Ecto neural progenitor cell (in vitro differentiated cells): Measurements from ENCODE around the gene ABCC1.
"Not testable (repeated sequence)": the region's sequence is repeated elsewhere in the genome, so short reads cannot be mapped to it uniquely, and the experiment has no call there.

Experiments
- DNase-seq: peaks from one replicate; pipeline ENCODE4 v3.0.0-alpha.2; 2018; ENCODE audit warnings: low spot score

The ABCC1 gene

DNA sequence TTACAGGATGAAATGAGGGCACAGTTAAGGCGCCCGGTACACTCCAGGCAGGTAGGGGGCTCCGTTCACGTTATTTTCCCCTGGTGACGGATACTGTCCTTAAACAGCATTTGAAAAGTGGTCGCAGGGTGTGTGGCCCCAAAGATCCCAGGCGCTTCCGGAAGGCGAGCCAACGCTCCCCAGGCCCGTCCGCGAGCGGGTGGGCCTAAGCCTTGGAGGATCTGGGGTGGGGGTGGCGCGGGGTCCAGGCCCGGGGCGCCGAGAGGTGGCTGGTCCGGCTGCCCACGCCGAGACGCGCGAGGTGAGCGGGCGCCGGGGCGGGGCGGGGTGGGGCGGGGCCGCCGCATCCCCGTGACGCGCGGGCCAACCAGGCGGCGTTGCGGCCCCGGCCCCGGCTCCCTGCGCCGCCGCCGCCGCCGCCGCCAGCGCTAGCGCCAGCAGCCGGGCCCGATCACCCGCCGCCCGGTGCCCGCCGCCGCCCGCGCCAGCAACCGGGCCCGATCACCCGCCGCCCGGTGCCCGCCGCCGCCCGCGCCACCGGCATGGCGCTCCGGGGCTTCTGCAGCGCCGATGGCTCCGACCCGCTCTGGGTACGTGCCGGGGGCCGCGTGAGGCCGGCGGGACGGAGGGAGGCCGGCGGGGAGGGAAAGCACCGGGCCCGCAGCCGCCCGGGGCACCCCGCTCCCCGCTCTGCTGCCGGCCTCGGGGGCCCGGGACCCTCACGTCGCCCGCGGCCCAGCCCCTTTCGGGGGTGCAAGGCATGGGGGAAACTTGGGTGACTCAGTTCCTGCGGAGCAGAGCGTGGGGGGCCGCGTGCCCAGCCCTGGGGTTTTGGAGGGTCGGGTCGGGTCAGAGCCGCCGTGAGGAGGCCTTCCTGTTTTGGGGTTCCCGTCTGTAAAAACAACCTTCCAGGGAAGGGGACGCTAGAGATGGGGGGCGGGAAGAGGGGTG, at the start of gene ABCC1:
ABCC1 (plus strand) TSS at position 407 of the 951 bp plus-strand sequence; CDS start at position 543, 136 bp downstream.
- DNase-seq: peak; percentile 66

GRCh38 chr16:15900357-15900756, 49.1 kb upstream of the ABCC1 start:
- no peak for DNase-seq

- no peak for DNase-seq
Observed at GRCh38 chr16:15900901-15901500, 48.4 kb upstream of the ABCC1 start.

DNA sequence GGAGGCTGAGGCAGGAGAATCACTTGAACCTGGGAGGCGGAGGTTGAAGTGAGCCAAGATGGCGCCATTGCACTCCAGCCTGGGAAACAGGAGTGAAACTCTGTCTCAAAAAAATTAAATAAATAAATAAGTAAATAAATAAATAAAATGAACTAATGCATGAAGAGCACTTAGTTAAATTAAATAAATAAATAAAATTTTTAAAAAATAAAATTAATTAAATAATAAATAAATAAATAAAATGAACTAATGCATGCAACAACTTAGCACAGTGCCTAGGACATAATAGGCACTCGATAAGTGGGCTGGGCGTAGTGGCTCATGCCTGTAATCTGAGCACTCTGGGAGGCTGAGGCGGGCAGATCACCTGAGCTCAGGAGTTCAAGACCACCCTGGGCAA, 45.5 kb upstream of the ABCC1 start:
- DNase-seq: no peak

GRCh38 chr16:15906439-15906838, 43.0 kb upstream of the ABCC1 start:
- no peak for DNase-seq

- DNase-seq: peak; percentile 68
Observed at GRCh38 chr16:15907863-15908478, 41.4 kb upstream of the ABCC1 start.

DNA sequence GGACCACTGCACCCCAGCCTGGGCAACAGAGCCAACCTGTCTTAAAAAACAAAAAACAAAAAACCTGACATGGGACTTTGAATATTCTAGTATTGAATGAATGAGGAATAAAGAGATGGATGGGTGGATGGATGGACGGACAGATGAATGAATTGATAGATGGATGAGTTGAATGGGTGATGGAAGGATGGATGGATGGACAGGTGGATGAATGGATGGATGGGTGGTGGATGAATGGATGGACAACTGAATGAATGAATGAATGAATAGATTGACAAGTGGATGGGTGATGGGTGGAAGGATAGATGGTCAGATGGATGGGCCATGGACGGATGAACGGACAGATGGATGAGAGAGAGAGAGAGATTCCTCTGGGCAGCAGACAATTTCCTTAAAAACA, 38.2 kb upstream of the ABCC1 start:
- no peak for DNase-seq

- DNase-seq: no peak
Observed at GRCh38 chr16:15913046-15913698, 36.2 kb upstream of the ABCC1 start.

DNA sequence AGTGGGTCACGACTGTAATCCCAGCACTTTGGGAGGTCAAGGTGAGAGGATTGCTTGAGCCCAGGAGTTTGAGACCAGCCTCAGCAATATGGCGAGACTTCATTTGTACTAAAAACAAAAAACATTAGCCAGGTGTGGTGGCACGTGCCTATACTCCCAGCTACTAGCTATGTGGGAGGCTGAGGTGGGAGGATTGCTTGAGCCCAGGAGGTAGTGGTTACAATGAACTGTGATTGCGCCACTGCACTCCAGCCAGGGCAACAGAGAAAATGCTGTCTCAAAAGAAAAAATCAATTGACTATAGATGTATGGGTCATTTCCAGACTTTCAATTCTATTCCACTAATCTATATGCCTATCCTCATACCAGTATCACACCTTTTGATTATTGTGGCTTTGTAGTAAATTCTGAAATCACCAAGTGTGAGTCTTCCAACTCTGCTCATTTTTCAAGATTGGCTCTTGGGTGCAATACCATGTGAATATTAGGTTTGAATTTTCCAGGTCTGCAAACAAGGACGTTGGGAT, 33.8 kb upstream of the ABCC1 start:
- DNase-seq: no peak

- no peak for DNase-seq
Observed at GRCh38 chr16:15916323-15916722, 33.1 kb upstream of the ABCC1 start.

DNA sequence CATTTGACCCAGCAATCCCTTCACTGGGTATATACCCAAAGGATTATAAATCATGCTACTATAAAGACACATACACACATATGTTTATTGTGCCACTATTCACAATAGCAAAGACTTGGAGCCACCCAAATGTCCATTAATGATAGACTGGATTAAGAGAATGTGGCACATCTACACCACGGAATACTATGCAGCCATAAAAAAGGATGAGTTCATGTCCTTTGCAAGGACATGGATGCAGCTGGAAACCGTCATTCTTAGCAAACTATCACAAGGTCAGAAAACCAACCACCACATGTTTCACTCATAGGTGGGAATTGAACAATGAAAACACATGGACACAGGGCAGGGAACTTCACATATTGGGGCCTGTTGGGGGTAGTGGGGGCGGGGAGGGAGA, 31.1 kb upstream of the ABCC1 start:
- not testable (repeated sequence) for DNase-seq

DNA sequence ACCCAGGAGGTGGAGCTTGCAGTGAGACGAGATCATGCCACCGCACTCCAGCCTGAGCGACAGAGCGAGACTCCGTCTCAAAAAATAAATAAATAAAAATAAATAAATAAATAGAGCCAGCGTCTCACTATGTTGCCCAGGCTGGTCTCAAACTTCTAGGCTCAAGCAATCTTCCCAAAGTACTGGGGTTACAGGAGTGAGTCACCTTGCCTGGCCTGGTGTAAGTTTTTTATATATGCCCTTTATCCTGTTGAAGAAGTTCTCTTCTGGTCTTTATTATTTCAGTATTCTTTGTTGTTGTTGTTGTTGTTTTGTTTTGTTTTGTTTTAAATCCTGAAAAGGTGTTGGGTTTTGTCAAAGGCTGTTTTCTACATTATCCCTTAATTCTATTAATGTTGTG, 30.1 kb upstream of the ABCC1 start:
- DNase-seq: no peak

GRCh38 chr16:15924996-15925395, 24.4 kb upstream of the ABCC1 start:
- no peak for DNase-seq

DNA sequence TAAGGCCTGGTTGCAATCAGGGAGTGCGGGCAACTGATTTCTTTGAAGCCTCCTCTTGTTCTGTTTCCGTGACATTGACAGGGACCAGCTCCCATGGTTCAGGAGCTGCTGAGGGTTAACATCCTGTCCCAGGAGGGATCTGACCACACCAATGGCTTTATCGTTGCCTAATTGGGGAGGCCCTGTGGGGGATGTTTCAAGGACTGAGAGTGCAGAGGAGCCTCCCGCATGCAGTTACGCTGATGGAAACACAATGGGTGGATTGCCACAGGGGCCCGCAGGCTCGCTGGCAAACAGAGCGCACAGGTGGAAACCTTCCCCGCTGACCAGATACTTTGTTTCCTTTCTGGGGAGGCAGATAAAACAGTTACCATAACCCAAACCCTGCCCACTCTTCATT, 23.8 kb upstream of the ABCC1 start:
- DNase-seq: no peak

DNA sequence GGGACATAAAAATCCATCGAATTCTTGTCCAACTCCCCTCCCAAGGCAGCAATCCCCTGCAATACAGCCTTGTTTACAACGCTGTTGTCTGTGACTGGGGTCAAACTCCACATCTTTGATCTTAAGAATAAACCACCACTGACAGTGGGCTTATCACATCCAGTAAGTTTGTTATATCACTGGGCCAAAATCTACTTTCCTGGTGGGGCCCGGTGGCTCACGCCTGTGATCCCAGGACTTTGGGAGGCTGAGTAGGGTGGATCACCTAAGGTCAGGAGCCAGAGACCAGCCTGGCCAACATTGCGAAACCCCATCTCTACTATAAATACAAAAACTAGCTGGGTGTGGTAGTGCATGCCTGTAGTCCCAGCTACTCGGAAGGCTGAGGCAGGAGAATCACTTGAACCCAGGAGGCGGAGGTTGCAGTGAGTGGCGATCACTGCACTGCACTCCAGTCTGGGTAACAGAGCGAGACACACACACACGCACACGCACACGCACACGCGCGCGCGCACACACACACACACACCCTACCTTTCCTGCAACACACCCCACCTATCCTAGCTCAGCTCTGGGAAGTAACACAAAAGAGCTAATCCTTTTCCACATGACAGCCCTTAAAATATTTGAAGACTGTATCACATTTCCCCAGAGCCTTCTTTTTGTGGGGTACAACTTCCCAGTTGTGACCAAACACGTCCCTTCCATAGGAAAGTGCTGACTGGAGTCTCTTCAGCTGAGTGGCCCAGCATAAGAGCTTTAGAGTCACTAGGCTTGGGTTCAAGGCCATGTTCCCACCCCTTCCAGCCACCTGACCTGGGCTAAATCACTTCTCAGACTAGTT, 20.9 kb upstream of the ABCC1 start:
- DNase-seq: no peak

DNA sequence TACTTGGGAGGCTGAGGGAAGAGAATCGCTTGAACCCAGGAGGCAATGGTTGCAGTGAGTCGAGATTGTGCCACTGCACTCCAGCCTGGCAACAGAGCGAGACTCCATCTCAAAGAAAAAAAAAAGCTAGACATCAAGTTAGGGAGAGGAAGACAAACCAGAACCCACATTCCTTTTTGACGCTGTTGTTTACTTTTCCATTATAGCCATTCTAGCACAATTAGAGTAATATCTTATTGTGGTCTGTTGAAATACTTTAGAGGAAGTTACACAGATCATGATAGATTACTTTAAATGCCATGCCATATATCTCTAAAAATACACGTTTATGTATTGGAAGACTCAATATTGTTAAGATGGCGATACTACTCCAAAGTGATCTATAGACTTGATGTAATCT, 16.5 kb upstream of the ABCC1 start:
- no peak for DNase-seq

DNA sequence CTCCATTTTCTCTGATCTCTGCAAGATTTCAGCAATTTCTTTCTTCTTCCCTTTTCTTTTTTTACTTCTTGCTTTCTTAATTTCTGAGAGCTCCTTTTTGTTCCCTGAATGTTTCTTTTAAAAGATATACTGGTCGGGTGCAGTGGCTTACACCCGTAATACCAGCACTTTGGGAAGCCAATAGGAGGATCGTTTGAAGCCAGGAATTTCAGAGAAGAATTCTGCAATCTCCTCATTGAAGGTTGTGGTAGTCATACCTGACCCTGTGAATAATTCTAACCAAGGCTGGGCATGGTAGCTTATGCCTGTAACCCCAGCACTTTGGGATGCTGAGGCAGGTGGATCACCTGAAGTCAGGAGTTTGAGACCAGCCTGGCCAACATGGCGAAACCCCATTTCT, 15.6 kb upstream of the ABCC1 start:
- DNase-seq: no peak

DNA sequence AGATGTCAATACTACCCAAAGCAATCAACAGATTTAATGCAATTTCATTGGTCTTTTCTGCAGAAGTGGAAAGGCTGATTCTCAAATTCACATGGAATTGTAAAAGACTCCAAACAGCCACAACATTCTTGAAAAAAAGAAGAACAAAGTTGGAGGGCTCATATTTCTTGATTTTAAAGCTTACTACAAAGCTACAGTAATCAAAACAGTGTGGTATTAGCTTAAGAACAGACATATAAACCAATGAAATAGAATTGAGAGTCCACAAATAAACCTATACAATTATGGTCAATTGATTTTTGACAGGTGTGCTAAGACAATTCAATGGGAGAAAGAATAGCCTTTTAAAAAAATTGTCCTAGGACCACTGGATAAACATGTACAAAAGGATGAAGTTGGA, 14.4 kb upstream of the ABCC1 start:
- DNase-seq: no peak

DNA sequence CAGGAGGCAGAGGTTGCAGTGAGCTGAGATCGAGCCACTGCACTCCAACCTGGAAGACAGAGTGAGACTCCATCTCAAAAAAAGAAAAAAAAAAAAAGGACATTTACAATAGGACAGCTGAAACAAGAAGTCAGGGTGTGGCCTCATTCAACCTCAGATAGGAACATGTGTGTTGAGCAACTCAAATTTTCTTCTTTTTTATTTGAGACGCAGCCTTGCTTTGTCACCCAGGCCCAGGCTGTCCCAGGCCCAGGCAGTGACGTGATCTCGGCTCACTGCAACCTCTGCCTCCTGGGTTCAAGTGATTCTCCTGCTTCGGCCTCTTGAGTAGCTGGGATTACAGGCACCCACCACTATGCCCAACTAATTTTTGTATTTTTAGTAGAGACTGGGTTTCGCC, 12.6 kb upstream of the ABCC1 start:
- DNase-seq: not testable (repeated sequence)

GRCh38 chr16:15942931-15943690, 6.3 kb upstream of the ABCC1 start:
- no peak for DNase-seq
